AG08396 (cell line): Measurements from ENCODE around the gene PRKN.

Experiments used
- DNase-seq: peaks from one replicate; pipeline ENCODE4 v3.0.0; 2012; ENCODE audit warnings: low spot score, mixed read lengths

The PRKN gene

GRCh38 chr6:162294029-162294428 lies 433.5 kb downstream of the PRKN start:
- DNase-seq: no peak

- no peak for DNase-seq
Measured at GRCh38 chr6:162292915-162293314, 434.7 kb downstream of the PRKN start.

GRCh38 chr6:162290846-162291465 lies 436.6 kb downstream of the PRKN start:
- DNase-seq: no peak

- no peak for DNase-seq
Measured at GRCh38 chr6:162289972-162290371, 437.6 kb downstream of the PRKN start.

GRCh38 chr6:162273986-162274385 lies 453.6 kb downstream of the PRKN start:
- no peak for DNase-seq

GRCh38 chr6:162271922-162272321 lies 455.6 kb downstream of the PRKN start:
- no peak for DNase-seq

GRCh38 chr6:162270966-162271365 lies 456.6 kb downstream of the PRKN start:
- DNase-seq: no peak

- no peak for DNase-seq
Measured at GRCh38 chr6:162267641-162268040, 459.9 kb downstream of the PRKN start.

GRCh38 chr6:162267126-162267525 lies 460.4 kb downstream of the PRKN start:
- no peak for DNase-seq

- no peak for DNase-seq
Measured at GRCh38 chr6:162264581-162264980, 463.0 kb downstream of the PRKN start.

GRCh38 chr6:162262466-162263196 lies 464.9 kb downstream of the PRKN start:
- DNase-seq: no peak

- no peak for DNase-seq
Measured at GRCh38 chr6:162261598-162261997, 466.0 kb downstream of the PRKN start.

- DNase-seq: no peak
Measured at GRCh38 chr6:162260027-162260426, 467.5 kb downstream of the PRKN start.

GRCh38 chr6:162258647-162259046 lies 468.9 kb downstream of the PRKN start:
- no peak for DNase-seq

- no peak for DNase-seq
Measured at GRCh38 chr6:162256361-162256760, 471.2 kb downstream of the PRKN start.

- DNase-seq: no peak
Measured at GRCh38 chr6:162251257-162251656, 476.3 kb downstream of the PRKN start.

GRCh38 chr6:162249907-162250642 lies 477.5 kb downstream of the PRKN start:
- no peak for DNase-seq

GRCh38 chr6:162245830-162246420 lies 481.6 kb downstream of the PRKN start:
- no peak for DNase-seq

GRCh38 chr6:162244031-162244430 lies 483.5 kb downstream of the PRKN start:
- DNase-seq: no peak

GRCh38 chr6:162242915-162243314 lies 484.7 kb downstream of the PRKN start:
- DNase-seq: no peak

GRCh38 chr6:162239330-162239729 lies 488.2 kb downstream of the PRKN start:
- no peak for DNase-seq

GRCh38 chr6:162238675-162239074 lies 488.9 kb downstream of the PRKN start:
- no peak for DNase-seq

- no peak for DNase-seq
Measured at GRCh38 chr6:162237331-162237730, 490.2 kb downstream of the PRKN start.
